ENCODE data around the gene BCR. TPM values are rescaled to one million over a fixed set of nuclear protein-coding genes. Genes with fewer than 3 reads are reported as not detected.

BCR gene
- total RNA-seq, 2 donors from 2014 or later = 27.0 to 41.3 TPM

- no peaks in the 10 kb centered on the region for H3K36me3 ChIP-seq
- H3K9me3 ChIP-seq = no peaks in the 10 kb centered on the region
- H3K4me3 ChIP-seq = no peak overlapping the region
- H3K27ac ChIP-seq = no peak overlapping the region
- H3K4me1 ChIP-seq = no peaks in the 10 kb centered on the region
- no peaks in the 10 kb centered on the region for H3K27me3 ChIP-seq
- no peak for DNase-seq (ENCODE audit: low spot score)
- no peak for TF ChIP-seq CTCF (IDR thresholded peaks at IDR 0.05)
Observed at GRCh38 chr22:23153994-23154393, 26.3 kb upstream of the BCR start.

GRCh38 chr22:23154461-23154860 is 25.8 kb upstream of the BCR start:
- no peak for DNase-seq (ENCODE audit: low spot score)
- H3K27ac ChIP-seq = no peak overlapping the region
- no peaks in the 10 kb centered on the region for H3K9me3 ChIP-seq
- H3K36me3 ChIP-seq = no peaks in the 10 kb centered on the region
- no peaks in the 10 kb centered on the region for H3K4me1 ChIP-seq
- H3K4me3 ChIP-seq = no peak overlapping the region
- H3K27me3 ChIP-seq = no peaks in the 10 kb centered on the region
- no peak for TF ChIP-seq CTCF (IDR thresholded peaks at IDR 0.05)

- H3K9me3 ChIP-seq = no peaks in the 10 kb centered on the region
- no peak overlapping the region for H3K4me3 ChIP-seq
- no peak for DNase-seq (ENCODE audit: low spot score)
- no peak overlapping the region for H3K27ac ChIP-seq
- H3K4me1 ChIP-seq = no peaks in the 10 kb centered on the region
- no peaks in the 10 kb centered on the region for H3K27me3 ChIP-seq
- no peak for TF ChIP-seq CTCF (IDR thresholded peaks at IDR 0.05)
- H3K36me3 ChIP-seq = no peaks in the 10 kb centered on the region
Observed at GRCh38 chr22:23155143-23155542, 25.2 kb upstream of the BCR start.

- TF ChIP-seq CTCF (IDR thresholded peaks at IDR 0.05) = no peak
Observed at GRCh38 chr22:23155831-23156230, 24.5 kb upstream of the BCR start.

GRCh38 chr22:23156286-23156685 is 24.0 kb upstream of the BCR start:
- H3K4me3 ChIP-seq = no peak overlapping the region
- DNase-seq (ENCODE audit: low spot score) = no peak
- H3K27ac ChIP-seq = no peak overlapping the region
- no peaks in the 10 kb centered on the region for H3K27me3 ChIP-seq
- H3K36me3 ChIP-seq = no peaks in the 10 kb centered on the region
- no peak for TF ChIP-seq CTCF (IDR thresholded peaks at IDR 0.05)
- no peaks in the 10 kb centered on the region for H3K4me1 ChIP-seq
- H3K9me3 ChIP-seq = no peaks in the 10 kb centered on the region

More at GRCh38 chr22:23155831-23156230, 24.5 kb upstream of the BCR start:
- Histone ChIP-seq H3K27me3 (no peaks in the 10 kb centered on the region), H3K36me3 (no peaks in the 10 kb centered on the region), H3K4me1 (no peaks in the 10 kb centered on the region), H3K4me3 (no peak overlapping the region), H3K9me3 (no peaks in the 10 kb centered on the region), H3K27ac (no peak overlapping the region)
- no peak for DNase-seq (ENCODE audit: low spot score)

All from right atrium auricular region (tissue), 2 donors.